Pons (tissue), 1 donor: ENCODE measurements around the gene LGI4.

Source experiments
- DNase-seq: peaks from one replicate; pipeline ENCODE4 v3.0.0-alpha.2; 2016; ENCODE audit warnings: low spot score

Gene LGI4

GRCh38 chr19:35123573-35123972 lies 11.3 kb downstream of the LGI4 start:
- DNase-seq, result peak; percentile 60

- DNase-seq, result no peak
These were observed 11.9 kb downstream of the LGI4 start for GRCh38 chr19:35122687-35123551.

- DNase-seq, result no peak
These were observed 14.0 kb downstream of the LGI4 start for GRCh38 chr19:35120898-35121297.

- DNase-seq, result peak; percentile 73
These were observed 14.4 kb downstream of the LGI4 start for GRCh38 chr19:35120492-35120891.

GRCh38 chr19:35119578-35120155 lies 15.2 kb downstream of the LGI4 start:
- DNase-seq, result no peak

GRCh38 chr19:35119091-35119490 lies 15.8 kb downstream of the LGI4 start:
- no peak for DNase-seq

GRCh38 chr19:35118268-35119020 lies 16.4 kb downstream of the LGI4 start:
- DNase-seq, result no peak

GRCh38 chr19:35117799-35118198 lies 17.1 kb downstream of the LGI4 start:
- DNase-seq, result no peak

- DNase-seq, result no peak
These were observed 17.7 kb downstream of the LGI4 start for GRCh38 chr19:35117116-35117515.

GRCh38 chr19:35116072-35116801 lies 18.6 kb downstream of the LGI4 start:
- DNase-seq, result no peak

- DNase-seq, result peak; percentile 95
These were observed 19.5 kb downstream of the LGI4 start, which contains the start of gene FXYD3 for GRCh38 chr19:35115177-35115951. Gene FXYD3, plus strand, starts transcription at chr19:35115823. Its CDS starts 3,554 bp downstream, at chr19:35119377.

GRCh38 chr19:35114353-35115176 lies 20.3 kb downstream of the LGI4 start:
- peak; percentile 89 for DNase-seq

- no peak for DNase-seq
These were observed 21.7 kb downstream of the LGI4 start for GRCh38 chr19:35112995-35113688.

- DNase-seq, result no peak
These were observed 23.9 kb downstream of the LGI4 start for GRCh38 chr19:35110974-35111373.

GRCh38 chr19:35109395-35110112 lies 25.3 kb downstream of the LGI4 start:
- DNase-seq, result no peak

- no peak for DNase-seq
These were observed 26.1 kb downstream of the LGI4 start for GRCh38 chr19:35108730-35109129.

- peak; percentile 98 for DNase-seq
These were observed 27.3 kb downstream of the LGI4 start for GRCh38 chr19:35107545-35107944.

- peak; percentile 68 for DNase-seq
These were observed 27.8 kb downstream of the LGI4 start for GRCh38 chr19:35106898-35107541.

- DNase-seq, result peak; percentile 79
These were observed 28.6 kb downstream of the LGI4 start for GRCh38 chr19:35106291-35106583.
